B cell (primary cell): ENCODE results near the gene LEMD1. TPM values are rescaled to one million over a fixed set of nuclear protein-coding genes. Genes with fewer than 3 reads are reported as not detected.

ENCODE experiments used
- ATAC-seq: fragments of 200-7000 bp; cut with Tn5 transposase; one replicate; pipeline ENCODE4 v1.10.0; 2021; ENCODE audit warnings: low read depth, mild to moderate bottlenecking, moderate number of reproducible peaks, moderate library complexity
- CTCF ChIA-PET: fragments of 350-600 bp; sonication (Branson Sonifier 250); formaldehyde crosslinking; loops from one replicate; lab custom pipeline; 2021; ENCODE audit warnings: antibody characterized with exemption, inconsistent platforms; lab: Charles Lee
- POLR2A ChIA-PET: fragments of 350-600 bp; sonication (Branson Sonifier 250); formaldehyde crosslinking; loops from one replicate; lab custom pipeline; 2021; ENCODE audit warnings: antibody characterized with exemption; lab: Charles Lee
- DNase-seq: peaks from one replicate; pipeline ENCODE4 v3.0.0; 2013
- H2AFZ ChIP-seq: 2 replicates; pipeline ENCODE4 v1.6.1; 2012; ENCODE audit warnings: mild to moderate bottlenecking, low read depth, low read length; ENCODE audit not compliant: insufficient read depth, poor library complexity, severe bottlenecking
- H3K27ac ChIP-seq, 2 donors: 1 replicate in 1 of 2; 2 replicates in 1 of 2; pipeline ENCODE4 v1.5.1; 2012 to 2013; ENCODE audit warnings: low read length in 2 of 2, mild to moderate bottlenecking in 2 of 2, moderate library complexity in 1 of 2
- H3K27me3 ChIP-seq, 4 experiments: fragments of 200-600 bp in 1 of 4; sonication (generic) in 1 of 4; replicated peaks in 1 of 4; 1 replicate in 2 of 4; 2 replicates in 2 of 4; pipeline versions ENCODE4 v1.6.1 to v1.7.0; 2013 to 2016; ENCODE audit warnings: low read length in 3 of 4, mild to moderate bottlenecking in 2 of 4, mixed read lengths in 1 of 4, moderate library complexity in 1 of 4; ENCODE audit not compliant: insufficient read depth in 4 of 4, control insufficient read depth in 3 of 4; ENCODE audit errors: control extremely low read depth in 1 of 4
- H3K36me3 ChIP-seq, 2 experiments: replicated peaks in 1 of 2; 1 replicate in 1 of 2; 2 replicates in 1 of 2; pipeline versions ENCODE4 v1.6.1 to v1.7.1; 2013; ENCODE audit warnings: low read length in 1 of 2; ENCODE audit not compliant: insufficient read depth in 2 of 2, control insufficient read depth in 1 of 2; ENCODE audit errors: control extremely low read depth in 1 of 2, extremely low read depth in 1 of 2
- H3K4me1 ChIP-seq, 2 donors: fragments of 200-600 bp in 1 of 2; sonication (generic) in 1 of 2; 1 replicate in 1 of 2; 2 replicates in 1 of 2; pipeline versions ENCODE4 v1.5.1 to v1.6.1; 2013 to 2017; ENCODE audit warnings: low read length in 2 of 2; ENCODE audit not compliant: control insufficient read depth in 2 of 2, insufficient read depth in 2 of 2
- H3K4me2 ChIP-seq: replicated peaks from 2 replicates; pipeline ENCODE3; 2012; ENCODE audit warnings: mild to moderate bottlenecking, low read depth, low read length; ENCODE audit not compliant: poor library complexity, severe bottlenecking
- H3K4me3 ChIP-seq, 5 experiments: fragments of 200-600 bp in 1 of 5; sonication (generic) in 1 of 5; 1 replicate in 3 of 5; 2 replicates in 2 of 5; pipeline versions ENCODE4 v1.5.1 to v1.7.0; 2011 to 2016; ENCODE audit warnings: low read length in 4 of 5, mild to moderate bottlenecking in 4 of 5, low read depth in 2 of 5, control low read depth in 1 of 5, moderate library complexity in 1 of 5; ENCODE audit not compliant: insufficient read depth in 1 of 5; ENCODE audit errors: control extremely low read depth in 1 of 5, extremely low read depth in 1 of 5
- H3K79me2 ChIP-seq: fragments of 200-600 bp; sonication (generic); one replicate; pipeline ENCODE4 v1.6.0; 2016; ENCODE audit warnings: low read length; ENCODE audit not compliant: control insufficient read depth, insufficient read depth
- H3K9ac ChIP-seq: fragments of 200-600 bp; sonication (generic); 2 replicates; pipeline ENCODE4 v1.6.1; 2017; ENCODE audit warnings: mild to moderate bottlenecking, low read length, moderate library complexity
- H3K9me3 ChIP-seq, 3 donors: one replicate each; pipeline versions ENCODE4 v1.6.1 to v1.7.1; 2013; ENCODE audit warnings: low read length in 2 of 3; ENCODE audit not compliant: control insufficient read depth in 2 of 3, insufficient read depth in 1 of 3; ENCODE audit errors: control extremely low read depth in 1 of 3
- H4K20me1 ChIP-seq: 2 replicates; pipeline ENCODE4 v1.6.0; 2012; ENCODE audit warnings: mild to moderate bottlenecking, low read length; ENCODE audit not compliant: insufficient read depth, control insufficient read depth, poor library complexity, severe bottlenecking
- H3K27ac Mint-ChIP-seq: one replicate; pipeline ENCODE4 v1.8.0; 2021; ENCODE audit warnings: mixed read lengths
- H3K27me3 Mint-ChIP-seq: one replicate; pipeline ENCODE4 v1.8.0; 2021; ENCODE audit warnings: mixed read lengths
- H3K4me1 Mint-ChIP-seq: one replicate; pipeline ENCODE4 v1.8.0; 2021; ENCODE audit warnings: mixed read lengths
- H3K4me3 Mint-ChIP-seq: one replicate; pipeline ENCODE4 v1.8.0; 2021; ENCODE audit warnings: mixed read lengths
- H3K9me3 Mint-ChIP-seq: one replicate; pipeline ENCODE4 v1.8.0; 2022; ENCODE audit warnings: mixed read lengths; ENCODE audit not compliant: insufficient read depth
- CTCF ChIP-seq: fragments of 200-600 bp; IDR thresholded peaks from one replicate; pipeline ENCODE4 v1.8.0; 2022; ENCODE audit warnings: antibody characterized with exemption, mild to moderate bottlenecking
- EZH2 ChIP-seq: IDR thresholded peaks from 2 replicates; pipeline ENCODE4 v1.6.1; 2012; ENCODE audit warnings: borderline replicate concordance, low read depth, mild to moderate bottlenecking, moderate library complexity, low read length; ENCODE audit not compliant: insufficient read depth, poor library complexity, severe bottlenecking
- WGBS: methylation state at CpG from one replicate; pipeline ENCODE4 v1.1.5; 2013; ENCODE audit warnings: missing lambda C conversion rate; ENCODE audit not compliant: insufficient coverage; 5-methylcytosine and 5-hydroxymethylcytosine counted together
- intact Hi-C: fragments of 100-400 bp; cut with micrococcal nuclease; formaldehyde crosslinking; loops from one replicate; pipeline ENCODE4 v1.10.0; 2022
- polyA plus RNA-seq: library from polyadenylated mRNA; depleted of rRNA; stranded (reverse); fragments of >200 nt; gene quantifications from 2 replicates; pipeline ENCODE4 v1.2.3, GENCODE V29; 2012
- total RNA-seq, 2 donors: library from RNA; stranded (reverse); fragments of 120-200 nt in 1 of 2; gene quantifications; 1 replicate in 1 of 2; 2 replicates in 1 of 2; pipeline versions ENCODE4 v1.2.3 to v1.2.4, GENCODE V29; 2013 to 2022

The LEMD1 gene
- total and polyA plus RNA-seq, 2 donors (not counting 1 experiment from before 2014, with no cell fraction given), result 0.57 TPM; not detected in 1

- Histone ChIP-seq H3K9me3 (peaks cover 0 to 9% (median 0%) of the 10 kb centered on the region in 3 donors), H3K4me3 (peak overlapping the region in 4 of 5 experiments; percentile 20 to 50 (median 44)), H3K4me1 (peaks cover 44 to 53% of the 10 kb centered on the region in 2 donors), H3K36me3 (no peaks in the 10 kb centered on the region), H2AFZ (peak overlapping the region; percentile 60), H3K9ac (peak overlapping the region; percentile 37), H3K27ac (peak overlapping the region; percentile 25 to 37), H3K4me2 (peak overlapping the region; percentile 75), H3K79me2 (no peaks in the 10 kb centered on the region), H4K20me1 (no peaks in the 10 kb centered on the region), H3K27me3 (peaks cover 0 to 11% (median 2%) of the 10 kb centered on the region in 4 experiments)
- ChIA-PET POLR2A (interaction anchor here (0.6 to 1.2 kb wide), 3 partner anchors 9 to 128 kb away, joined by 3 to 4 read pairs (median 3); no protein-coding TSS in a partner anchor), CTCF (interaction anchor here (0.9 to 17.1 kb wide), 11 partner anchors 11 to 167 kb away, joined by 3 to 134 read pairs (median 6); partner anchors contain the start of gene BLACAT1)
- TF ChIP-seq EZH2 (no peak), CTCF (no peak)
- ATAC-seq (no peak), DNase-seq (no peak)
- peaks cover 5% of the 10 kb centered on the region for H3K27me3 Mint-ChIP-seq
- WGBS, result 11% methylated on average over 5 of the region's 6 CpGs
- peaks cover 58% of the 10 kb centered on the region for H3K4me1 Mint-ChIP-seq
- H3K4me3 Mint-ChIP-seq, result peak overlapping the region; percentile 80
- peak overlapping the region; percentile 84 for H3K27ac Mint-ChIP-seq
- no peaks in the 10 kb centered on the region for H3K9me3 Mint-ChIP-seq
- intact Hi-C loops, result no loop called here
Measured at GRCh38 chr1:205441318-205441633, 19.4 kb upstream of the LEMD1 start.

DNA sequence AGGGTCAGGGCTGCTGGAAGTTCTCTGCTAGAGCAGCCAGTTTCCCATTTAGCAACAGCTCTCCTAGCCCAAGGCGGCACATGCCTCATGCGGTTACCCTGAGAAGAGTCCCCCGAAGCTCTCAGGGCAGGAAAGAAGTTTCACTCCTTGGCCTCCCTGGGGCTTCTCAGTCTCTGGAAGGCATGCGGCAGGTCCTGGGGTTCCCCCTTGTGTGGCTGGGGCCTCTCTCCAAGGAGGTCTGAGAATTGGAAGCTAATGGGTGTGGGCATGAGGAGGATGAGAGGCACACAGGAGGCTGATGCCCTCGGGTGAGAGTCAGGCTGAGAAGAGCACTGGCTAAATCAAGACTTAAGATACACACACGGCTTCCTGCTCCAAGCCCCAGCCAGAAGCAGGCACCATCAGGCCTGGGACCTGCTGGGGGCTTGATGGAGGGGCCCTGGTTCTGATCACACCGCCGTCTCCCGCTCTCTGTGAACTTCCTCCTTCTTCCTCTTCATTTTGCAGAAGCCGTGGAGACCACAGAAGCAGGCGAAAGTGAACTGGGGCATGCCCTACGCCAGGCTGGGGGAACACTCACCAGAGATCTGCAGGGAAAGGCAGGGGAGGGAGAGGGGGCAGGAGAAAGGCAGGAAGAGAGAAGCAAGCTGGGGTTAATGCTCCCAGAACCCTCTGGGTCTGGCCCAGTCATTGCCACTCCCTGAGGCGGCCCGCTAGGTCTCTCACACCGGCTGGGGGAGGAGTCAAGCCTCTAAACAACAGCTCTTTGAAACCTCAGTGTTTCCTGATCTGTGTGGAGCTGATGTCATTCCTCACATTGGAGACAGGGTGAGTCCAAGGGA lies 18.8 kb upstream of the LEMD1 start:
- Histone ChIP-seq H3K9ac (peak overlapping the region; percentile 37), H3K4me3 (peak overlapping the region in 4 of 5 experiments; percentile 20 to 50 (median 44))

More for the DNA sequence above, 18.8 kb upstream of the LEMD1 start:
- Mint-ChIP-seq H3K27me3 (peaks cover under 1% of the 10 kb centered on the region), H3K9me3 (no peaks in the 10 kb centered on the region), H3K4me3 (peak overlapping the region; percentile 80), H3K27ac (peak overlapping the region; percentile 84), H3K4me1 (peaks cover 62% of the 10 kb centered on the region)
- TF ChIP-seq EZH2 (no peak), CTCF (no peak)
- ChIA-PET POLR2A (interaction anchor here (0.6 to 1.2 kb wide), 3 partner anchors 9 to 127 kb away, joined by 3 to 4 read pairs (median 3); no protein-coding TSS in a partner anchor), CTCF (interaction anchor here (0.9 to 17.1 kb wide), 11 partner anchors 10 to 166 kb away, joined by 3 to 134 read pairs (median 6); partner anchors contain the start of gene BLACAT1)
- Histone ChIP-seq H3K27ac (peak overlapping the region; percentile 25 to 37), H3K4me1 (peaks cover 49 to 59% of the 10 kb centered on the region in 2 donors), H2AFZ (peak overlapping the region; percentile 60), H3K4me2 (peak overlapping the region; percentile 75), H3K9me3 (peaks cover 0 to 9% (median 0%) of the 10 kb centered on the region in 3 donors), H3K27me3 (peaks cover 0 to 8% (median 2%) of the 10 kb centered on the region in 4 experiments), H4K20me1 (no peaks in the 10 kb centered on the region), H3K79me2 (no peaks in the 10 kb centered on the region), H3K36me3 (no peaks in the 10 kb centered on the region)
- 17% methylated on average over 11 of the region's 15 CpGs for WGBS
- intact Hi-C loops, result no loop called here
- DNase-seq, result peak; percentile 73
- peak; percentile 83 for ATAC-seq
